ENCODE measurements around the gene AMOT.

The AMOT gene

DNA sequence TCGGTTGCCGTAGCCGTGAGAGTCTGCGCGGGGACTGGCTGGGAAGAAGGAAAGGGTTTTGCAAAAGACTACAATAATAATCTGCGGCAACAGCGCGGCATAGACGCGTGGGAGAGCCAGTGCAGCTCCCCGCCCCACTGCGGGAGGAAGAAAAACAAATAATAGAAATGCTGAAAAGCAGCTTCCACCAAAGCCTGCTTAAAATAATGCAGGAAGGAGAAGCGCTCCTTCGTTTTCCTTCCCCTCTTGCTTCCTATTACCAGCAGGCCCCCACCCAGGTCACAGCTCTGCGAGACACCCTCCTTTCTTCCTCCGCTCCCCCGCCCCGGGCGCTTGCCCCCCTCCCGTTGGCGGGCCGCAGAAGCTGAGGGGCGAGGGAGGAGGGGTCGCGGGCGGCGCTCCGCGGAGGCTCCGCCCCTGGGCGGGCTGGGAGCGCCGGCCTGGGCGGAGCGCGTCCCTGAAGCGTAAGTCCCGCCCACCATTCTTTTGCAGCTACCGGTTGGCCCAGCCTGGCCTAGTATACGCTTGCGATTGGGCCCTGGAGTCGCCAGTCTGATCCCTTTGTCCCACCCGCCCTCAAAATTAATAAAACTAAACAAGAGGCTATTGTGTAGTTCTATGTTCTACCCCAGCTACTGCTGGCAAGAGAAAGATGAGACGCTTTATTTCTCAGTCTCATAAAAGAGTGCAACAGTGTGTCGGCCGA, 636 bp upstream of the AMOT start:
- DNase-seq = peak; percentile 5 to 90 (median 78)

DNA sequence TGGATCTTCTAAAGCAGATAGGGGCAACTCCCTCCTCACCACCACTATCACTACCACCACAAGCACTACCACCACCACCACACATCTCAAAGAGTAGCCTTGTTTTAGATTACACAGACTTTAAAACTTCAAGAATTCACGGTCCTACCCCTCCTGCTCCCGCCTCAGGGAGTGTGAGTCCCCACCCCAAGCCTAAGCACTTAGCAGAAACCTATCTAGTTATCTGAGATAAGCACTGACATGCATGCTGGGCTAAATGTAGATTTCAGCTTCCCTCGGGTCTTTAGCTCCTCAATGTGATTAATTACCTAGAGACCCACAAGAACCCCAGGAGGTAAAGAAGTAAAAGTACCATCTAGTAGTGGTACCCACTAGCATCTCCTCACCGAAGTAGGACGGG, 775 bp downstream of the AMOT start:
- DNase-seq = no peak

DNA sequence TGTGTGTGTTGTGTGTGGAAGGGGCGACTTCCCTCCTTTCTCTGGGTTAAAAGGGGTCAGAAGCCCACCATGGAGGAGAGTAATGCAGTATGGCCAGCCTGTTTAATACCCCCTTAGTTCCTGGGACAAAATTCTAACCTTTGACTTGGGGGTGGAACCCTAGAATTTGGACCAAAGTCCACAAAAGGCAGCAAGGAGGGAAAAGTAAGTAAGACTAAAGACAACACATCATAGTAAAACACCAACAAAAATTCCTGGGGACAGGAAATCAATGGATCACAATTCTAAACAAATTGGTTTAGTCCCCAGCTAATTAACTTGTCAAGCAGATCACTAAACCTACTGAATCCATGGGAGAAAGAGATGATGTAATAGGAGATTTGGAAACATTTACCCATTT, 3.1 kb downstream of the AMOT start:
- DNase-seq = no peak

- DNase-seq = no peak
Observed at GRCh38 chrX:112835019-112835418, 5.6 kb downstream of the AMOT start.

GRCh38 chrX:112834031-112834845, 6.4 kb downstream of the AMOT start:
- DNase-seq = no peak

DNA sequence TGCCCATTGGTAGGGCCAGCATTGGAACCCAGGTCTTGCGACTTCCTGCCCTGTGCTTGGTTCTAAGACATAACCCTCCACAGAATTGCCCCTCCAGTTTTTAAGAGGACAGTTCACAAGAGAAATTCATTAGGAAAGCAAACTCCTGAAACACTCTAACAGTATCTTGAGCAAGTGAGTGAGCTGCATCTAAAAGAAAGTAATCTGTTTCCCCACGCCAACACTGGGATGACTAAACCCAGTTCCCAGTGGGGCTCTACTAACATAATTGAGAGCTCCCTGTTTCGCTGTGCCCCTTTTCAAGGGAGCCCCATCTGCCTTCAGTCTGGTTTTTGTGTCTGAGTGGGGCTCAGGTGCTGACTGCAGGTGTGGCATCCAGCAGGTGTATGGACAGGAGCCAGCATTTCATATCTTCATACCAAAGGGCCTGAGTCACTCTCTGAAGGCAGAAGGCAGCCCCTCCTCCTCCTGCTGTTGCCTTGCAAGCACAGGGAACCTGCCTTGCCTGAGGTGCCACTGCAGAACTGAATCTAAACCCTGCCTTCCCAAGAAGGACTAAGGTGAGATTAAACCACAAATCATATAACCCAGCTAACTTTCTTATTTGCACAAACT, 8.0 kb downstream of the AMOT start:
- DNase-seq = peak in 1 of 58 donors; percentile 0

GRCh38 chrX:112830540-112830939, 10.1 kb downstream of the AMOT start:
- no peak for DNase-seq

DNA sequence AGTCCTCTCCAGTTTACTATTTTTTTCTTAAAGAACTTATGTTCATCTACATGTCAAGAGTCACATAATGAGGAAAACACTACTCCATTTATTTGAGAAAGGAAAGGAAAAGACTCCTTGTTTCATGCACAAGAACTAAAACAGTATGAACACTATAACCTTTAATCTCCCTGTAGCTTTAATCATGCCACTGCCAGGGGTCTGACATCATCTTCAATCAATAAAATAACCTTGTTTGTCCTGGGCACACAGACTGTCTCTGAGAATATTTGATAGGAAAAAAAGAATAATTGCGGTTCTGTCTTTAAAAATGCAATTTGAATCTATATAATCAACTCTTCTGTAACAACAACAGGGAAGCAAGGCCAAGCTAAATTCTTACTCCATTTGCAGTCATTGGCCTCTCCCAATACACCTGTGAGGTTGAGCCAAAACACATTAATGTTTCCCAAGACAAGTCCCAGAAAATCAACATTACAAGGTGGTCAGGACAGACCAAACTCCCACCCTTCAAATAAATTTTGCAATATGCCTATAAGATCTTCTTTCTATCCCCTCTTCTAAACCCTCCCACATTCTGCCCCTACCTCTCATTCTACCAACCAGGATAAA, 13.2 kb downstream of the AMOT start:
- DNase-seq = no peak

DNA sequence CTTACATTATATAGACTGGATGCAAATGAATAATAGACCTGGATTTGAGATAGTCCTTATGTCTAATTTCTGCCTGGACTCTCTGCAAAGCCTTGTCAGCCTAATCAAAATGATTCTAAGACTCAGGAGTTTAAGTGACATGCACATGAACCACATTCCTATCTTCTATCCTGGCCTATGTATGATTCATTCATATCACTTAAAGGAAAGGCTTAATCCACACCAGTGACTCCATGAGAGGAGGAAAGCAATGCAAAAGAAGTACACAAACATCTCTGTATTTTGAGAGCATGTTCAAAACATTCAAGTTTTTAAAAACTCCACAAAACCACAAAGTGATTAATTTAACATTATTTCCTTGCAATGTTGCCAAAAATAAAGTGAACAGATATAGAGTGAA, 14.6 kb downstream of the AMOT start:
- DNase-seq = no peak

DNA sequence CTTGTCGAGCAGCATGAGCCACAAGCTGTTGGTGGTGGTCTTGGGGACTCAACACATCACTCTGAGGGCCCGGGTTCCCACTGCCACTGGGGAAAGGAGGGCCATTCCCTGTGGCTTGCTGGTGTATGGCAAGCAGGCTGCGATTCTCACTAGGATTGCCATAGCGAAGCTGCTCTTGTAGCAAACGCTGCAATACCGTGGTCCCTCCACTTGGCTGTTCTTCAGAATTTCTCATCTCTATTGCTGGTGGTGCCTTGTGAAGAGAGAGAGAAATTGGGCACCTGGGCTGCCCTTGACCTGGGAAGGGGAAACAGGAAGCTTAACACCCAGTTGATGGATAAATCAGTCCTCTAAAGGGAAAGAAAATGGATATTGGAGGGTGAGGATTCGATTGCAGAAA, 17.7 kb downstream of the AMOT start:
- DNase-seq = no peak

DNA sequence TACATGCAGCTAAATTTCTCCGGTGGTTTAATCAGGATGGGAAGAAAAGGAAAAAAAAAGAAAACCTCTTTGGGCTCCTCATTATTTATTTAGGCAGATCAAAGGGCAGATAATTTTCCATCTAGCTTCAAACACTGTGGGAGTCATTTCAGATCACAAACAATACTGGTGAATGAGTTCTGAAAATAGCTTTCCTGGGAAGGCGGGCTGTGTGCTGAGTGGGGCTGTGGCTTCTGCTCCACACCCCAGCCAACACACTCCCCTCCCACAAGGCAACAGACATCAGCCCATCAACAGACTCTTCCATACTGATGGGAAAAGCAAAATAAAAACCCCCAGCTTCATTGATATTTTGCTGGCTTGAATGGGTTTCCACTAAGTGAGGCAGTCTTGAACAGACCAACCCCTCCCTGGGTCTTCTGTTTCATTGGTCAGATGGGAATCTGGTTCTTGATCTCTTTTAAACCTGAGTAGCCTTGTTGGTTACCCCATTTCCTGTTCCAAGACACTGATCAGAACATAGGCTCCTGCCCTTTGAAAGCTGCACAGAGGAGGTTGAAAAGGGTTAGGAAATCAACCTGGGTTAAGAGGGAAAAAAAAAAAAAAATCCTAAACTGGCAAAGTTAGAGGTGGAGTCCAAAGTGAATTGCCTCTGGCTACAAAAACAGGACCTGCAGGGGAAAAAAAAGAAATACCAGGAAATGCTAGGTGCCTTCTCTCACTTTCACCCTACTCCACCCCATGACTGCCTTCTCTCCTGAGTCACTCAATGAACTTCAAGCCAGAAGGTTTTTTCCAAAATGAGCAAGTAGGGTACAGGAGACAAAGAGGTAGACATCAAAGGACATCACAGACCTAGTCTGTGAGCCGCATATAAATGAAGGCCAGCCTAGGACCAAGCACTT, 20.0 kb downstream of the AMOT start:
- DNase-seq = no peak

DNA sequence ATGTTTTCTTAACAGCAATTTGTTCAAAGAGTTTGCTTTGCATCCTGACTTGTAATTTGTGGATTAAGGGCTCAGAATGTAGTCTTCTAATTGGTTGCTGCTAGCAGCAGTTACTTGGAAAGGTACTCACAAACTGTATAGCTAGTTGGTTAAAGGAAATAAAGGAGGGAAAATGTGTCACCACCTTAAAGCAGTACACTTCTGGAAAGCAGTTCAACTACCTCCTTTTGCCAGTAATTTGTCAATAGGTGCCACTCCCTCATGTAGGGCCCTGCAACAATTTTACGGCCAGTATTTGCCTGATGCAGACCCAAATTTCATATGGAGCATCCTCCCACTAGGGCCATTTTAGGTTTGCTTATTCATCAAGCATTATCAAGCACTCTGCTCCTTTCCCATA, 20.8 kb downstream of the AMOT start:
- no peak for DNase-seq

DNA sequence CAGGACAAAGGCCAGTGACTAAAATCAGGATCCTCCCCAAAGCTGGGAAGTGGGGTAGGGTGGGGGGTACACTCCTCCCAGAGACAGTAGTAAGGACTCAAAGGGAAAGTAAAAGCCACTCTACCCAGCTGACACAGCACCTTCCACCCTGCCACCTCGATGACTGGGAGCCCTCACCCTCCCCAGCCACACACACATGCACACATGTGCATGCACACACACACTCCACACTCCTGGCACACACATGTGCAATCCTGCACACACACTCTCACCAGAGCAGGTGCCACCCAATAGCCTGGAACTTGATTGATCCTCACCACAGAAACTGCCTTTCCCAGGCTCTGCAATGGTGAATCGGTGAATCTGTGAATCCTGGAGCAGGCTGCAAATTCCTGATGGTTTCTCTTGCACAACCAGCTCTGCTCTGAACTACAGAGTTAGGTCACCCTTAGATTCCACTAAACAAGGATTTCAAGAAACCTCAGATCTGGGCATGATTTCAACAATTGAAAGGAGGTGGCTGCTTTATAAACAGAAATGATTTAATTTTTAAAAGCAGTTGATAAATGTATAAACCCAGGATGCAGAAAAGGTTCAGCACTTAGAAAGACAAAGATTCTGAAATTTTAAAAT, 21.5 kb downstream of the AMOT start:
- no peak for DNase-seq

DNA sequence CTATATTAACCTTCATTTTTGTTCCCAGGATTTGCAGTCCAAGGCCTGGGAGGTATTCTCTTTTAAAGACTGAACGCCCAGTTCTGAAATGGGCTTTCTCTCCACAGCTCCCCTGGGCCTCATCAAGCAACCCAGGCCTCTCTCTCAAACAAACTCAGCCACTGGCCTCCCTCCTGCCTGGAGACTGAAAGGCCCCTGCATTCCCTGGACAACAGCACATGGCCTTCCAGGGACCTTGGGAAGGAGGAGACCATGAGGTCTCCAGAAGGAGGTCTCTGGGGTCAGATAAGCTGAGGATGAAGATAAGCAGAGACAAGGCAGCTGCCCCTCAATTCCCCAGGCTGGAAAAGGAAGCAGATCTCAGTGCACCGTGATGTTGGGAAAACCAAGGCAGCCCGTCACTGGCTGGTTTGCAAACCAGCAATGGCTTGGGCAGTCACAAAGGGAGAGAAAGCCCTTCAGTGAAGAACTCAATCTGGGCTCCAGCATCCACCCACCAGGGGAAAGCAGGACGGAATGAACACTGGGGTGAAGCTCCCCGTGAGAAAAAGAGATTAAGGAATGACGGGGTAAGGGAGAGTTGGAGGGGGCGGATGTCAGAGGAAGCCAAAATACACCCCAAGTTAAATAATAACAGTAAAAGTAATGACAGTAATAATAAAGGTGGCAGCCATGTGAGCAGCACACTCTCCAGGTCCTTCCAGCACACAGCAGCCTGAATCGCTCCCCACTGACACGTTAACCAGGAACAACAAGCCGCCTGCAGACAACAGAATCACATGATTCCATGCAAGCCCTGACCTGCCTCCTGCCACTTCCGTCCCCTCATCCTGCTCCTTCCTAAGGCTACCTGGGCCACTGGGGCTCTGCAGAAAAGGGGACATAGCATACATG, 22.3 kb downstream of the AMOT start:
- no peak for DNase-seq

- no peak for DNase-seq
Observed at GRCh38 chrX:112816908-112817307, 23.7 kb downstream of the AMOT start.

GRCh38 chrX:112814496-112814895, 26.1 kb downstream of the AMOT start:
- no peak for DNase-seq

GRCh38 chrX:112812741-112813140, 27.9 kb downstream of the AMOT start:
- DNase-seq = peak in 5 of 58 donors; percentile 1 to 34 (median 10)

- DNase-seq = no peak
Observed at GRCh38 chrX:112808651-112809195, 31.9 kb downstream of the AMOT start.

- no peak for DNase-seq
Observed at GRCh38 chrX:112808007-112808406, 32.6 kb downstream of the AMOT start.

Measured in anterior cingulate cortex (tissue), 58 donors.